H1 (cell line): ENCODE data around the gene DAB2IP. TPM values are rescaled to one million over a fixed set of nuclear protein-coding genes. Genes with fewer than 3 reads are reported as not detected.

Experiments used
- MAFK ChIP-seq: IDR thresholded peaks from 2 replicates; pipeline ENCODE4 v1.6.1; 2012; ENCODE audit warnings: low read depth, mild to moderate bottlenecking, improper control_type of control experiment, low read length
- PHF8 ChIP-seq: fragments of 200-600 bp; sonication (generic); conservative IDR thresholded peaks from 2 replicates; pipeline ENCODE4 v1.7.1; 2012; ENCODE audit warnings: low read depth, mild to moderate bottlenecking, inconsistent platforms, low read length, moderate library complexity
- SIN3A ChIP-seq, 2 experiments: IDR thresholded peaks in 1 of 2; conservative IDR thresholded peaks in 1 of 2; 2 replicates each; pipeline ENCODE4 v1.6.1; 2011 to 2012; ENCODE audit warnings: low read length in 2 of 2, improper control_type of control experiment in 1 of 2, low read depth in 1 of 2, mild to moderate bottlenecking in 1 of 2
- SUZ12 ChIP-seq: fragments of 200-600 bp; sonication (generic); IDR thresholded peaks from 2 replicates; pipeline ENCODE4 v1.6.1; 2012; ENCODE audit warnings: mild to moderate bottlenecking, inconsistent platforms, low read length, moderate library complexity, mixed read lengths
- YY1 ChIP-seq: IDR thresholded peaks from 2 replicates; pipeline ENCODE4 v1.6.1; 2011; ENCODE audit warnings: low read depth, mild to moderate bottlenecking, low read length
- polyA plus RNA-seq, 7 experiments: library from polyadenylated mRNA; depleted of rRNA in 3 of 7; stranded (reverse) in 5 of 7; unstranded in 2 of 7; fragments of >200 nt in 5 of 7; fragments of 200-250 nt in 2 of 7; gene quantifications; 1 replicate in 5 of 7; 2 replicates in 1 of 7; 4 replicates in 1 of 7; pipeline versions ENCODE4 v1.2.1 to v1.2.3, GENCODE V29; 2011 to 2013; ENCODE audit warnings: missing spikeins in 2 of 7, mixed read lengths in 2 of 7
- total RNA-seq: library from RNA; stranded (reverse); fragmentation: NEBNext Ultra II Directional; extraction: Animal tissue kit (Norgen Biotek cat#: 25700); gene quantifications from 2 replicates; pipeline ENCODE4 v1.2.1, GENCODE V29; 2021

DAB2IP gene
- total and polyA plus RNA-seq, 2 of the 8 experiments (the other 6 are each of a cell fraction or from before 2014, with no cell fraction given), result 19.7 to 39.5 TPM

GRCh38 chr9:121783521-121784507 is 132.4 kb downstream of the DAB2IP start (continued):
- TF ChIP-seq YY1 (no peak), SIN3A (conservative IDR thresholded peaks at IDR 0.05 in 1 of 2, IDR thresholded peaks at IDR 0.05 in 1 of 2; ENCODE audit: low read depth in 1 of 2, low read length in 2 of 2) (0 out of 4 replicates have a peak, but pooled peaks of 1 of the 2 experiments have one; percentile 14), PHF8 (no peak), MAFK (no peak), SUZ12 (no peak)
